NCI-H748 treated with DMSO at 0.1 percent for 48 hours (cell line): Measurements from ENCODE around the gene CGB2.
"Not testable (repeated sequence)": the region's sequence is repeated elsewhere in the genome, so short reads cannot be mapped to it uniquely, and the experiment has no call there.

ENCODE experiments used
- DNase-seq: peaks from one replicate; lab custom pipeline; 2025; lab: John Stamatoyannopoulos, UW

CGB2 gene

DNA sequence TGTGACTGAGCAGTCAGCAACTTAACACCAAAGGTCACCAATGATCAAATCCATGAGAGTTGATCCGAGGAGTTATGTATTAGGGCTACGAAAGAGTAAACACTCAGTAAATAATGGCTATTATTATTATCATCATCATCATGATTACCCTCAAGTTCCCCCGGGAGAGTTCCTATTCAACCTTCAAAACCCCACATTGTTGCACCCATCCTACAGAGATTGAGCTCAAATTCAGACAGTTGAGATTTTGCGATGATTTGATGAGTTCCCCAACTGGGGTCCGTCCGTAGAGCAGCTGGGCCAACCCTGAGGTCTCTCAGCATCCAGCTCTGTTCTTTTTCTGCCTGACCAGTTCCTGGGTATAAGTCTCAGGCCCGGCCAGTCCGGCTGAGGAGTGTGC, 6.4 kb downstream of the CGB2 start:
- not testable (repeated sequence) for DNase-seq

DNA sequence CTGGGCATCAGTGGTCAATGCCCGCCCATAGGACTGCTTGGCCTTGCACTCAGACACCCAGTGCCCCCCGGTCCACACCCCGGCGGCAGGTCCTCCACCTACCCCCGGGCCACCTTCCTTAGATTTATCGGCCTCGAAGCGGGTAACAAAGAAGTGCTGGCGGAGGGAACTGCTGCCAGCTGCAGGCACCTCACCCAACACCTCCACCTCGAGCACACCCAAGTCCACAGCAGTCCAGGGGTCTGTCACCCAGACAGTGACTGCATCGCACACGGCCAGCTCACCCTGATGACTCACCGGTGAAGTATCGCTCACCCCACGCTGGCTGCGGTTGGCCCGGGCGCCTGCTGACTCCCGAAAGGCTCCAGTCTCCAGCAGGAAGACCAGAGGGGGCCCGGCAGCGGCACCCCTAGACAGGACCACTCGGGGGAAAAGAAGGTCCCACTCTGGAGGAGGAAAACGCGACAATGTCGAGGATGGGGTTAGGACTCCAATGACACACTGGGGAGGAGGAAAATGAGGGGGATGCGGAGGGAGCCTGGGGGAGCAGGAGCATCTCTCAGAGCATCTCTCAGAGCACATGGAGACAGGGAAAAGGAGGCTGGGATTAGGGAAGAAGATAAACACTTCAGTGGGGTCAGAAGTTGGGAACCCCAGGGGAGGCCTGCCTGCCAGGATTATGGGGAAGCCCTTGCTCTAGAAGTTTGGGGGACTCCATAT, 7.0 kb downstream of the CGB2 start:
- not testable (repeated sequence) for DNase-seq

DNA sequence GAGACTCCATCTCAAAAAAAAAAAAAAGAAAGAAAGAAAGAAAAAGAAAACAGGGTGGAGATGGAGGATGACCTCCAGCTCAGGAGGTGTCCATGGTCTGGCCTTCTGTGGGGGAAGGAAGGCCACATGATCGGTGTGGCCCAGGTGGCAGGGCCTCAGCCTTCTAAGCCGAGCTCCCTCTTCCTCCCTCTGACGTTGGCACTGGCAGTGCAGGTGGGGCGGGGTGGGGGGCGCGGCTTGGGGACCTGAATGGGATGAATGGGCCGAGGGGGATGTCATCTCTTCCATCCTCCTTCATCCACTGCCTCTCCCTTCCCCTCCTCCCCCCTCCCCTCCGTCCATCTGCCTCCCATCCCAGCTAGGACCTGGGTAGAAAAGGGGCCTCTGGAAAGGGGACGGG, 8.0 kb downstream of the CGB2 start:
- DNase-seq = not testable (repeated sequence)

DNA sequence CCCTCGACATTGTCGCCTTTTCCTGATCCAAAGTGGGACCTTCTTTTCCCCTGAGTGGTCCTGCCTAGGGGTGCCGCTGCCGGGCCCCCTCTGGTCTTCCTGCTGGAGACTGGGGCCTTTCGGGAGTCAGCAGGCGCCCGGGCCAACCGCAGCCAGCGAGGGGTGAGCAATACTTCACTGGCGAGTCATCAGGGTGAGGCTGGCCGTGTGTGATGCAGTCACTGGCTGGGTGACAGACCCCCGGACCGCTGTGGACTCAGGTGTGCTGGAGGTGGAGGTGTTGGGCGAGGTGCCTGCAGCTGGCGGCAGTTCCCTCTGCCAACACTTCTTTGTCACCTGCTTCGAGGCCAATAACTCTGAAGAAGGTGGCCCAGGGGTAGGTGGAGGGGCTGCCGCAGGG, 10.5 kb downstream of the CGB2 start:
- DNase-seq = no peak

DNA sequence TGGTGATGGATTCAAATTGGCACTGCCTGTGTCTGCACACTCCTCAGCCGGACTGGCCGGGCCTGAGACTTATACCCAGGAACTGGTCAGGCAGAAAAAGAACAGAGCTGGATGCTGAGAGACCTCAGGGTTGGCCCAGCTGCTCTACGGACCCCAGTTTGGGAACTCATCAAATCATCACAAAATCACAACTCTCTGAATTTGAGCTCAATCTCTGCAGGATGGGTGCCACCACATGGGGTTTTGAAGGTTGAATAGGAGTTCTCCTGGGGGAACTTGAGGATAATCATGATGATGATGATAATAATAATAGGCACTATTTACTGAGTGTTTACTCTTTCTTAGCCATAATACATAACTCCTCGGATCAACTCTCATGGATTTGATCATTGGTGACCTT, 11.0 kb downstream of the CGB2 start:
- DNase-seq = not testable (repeated sequence)

DNA sequence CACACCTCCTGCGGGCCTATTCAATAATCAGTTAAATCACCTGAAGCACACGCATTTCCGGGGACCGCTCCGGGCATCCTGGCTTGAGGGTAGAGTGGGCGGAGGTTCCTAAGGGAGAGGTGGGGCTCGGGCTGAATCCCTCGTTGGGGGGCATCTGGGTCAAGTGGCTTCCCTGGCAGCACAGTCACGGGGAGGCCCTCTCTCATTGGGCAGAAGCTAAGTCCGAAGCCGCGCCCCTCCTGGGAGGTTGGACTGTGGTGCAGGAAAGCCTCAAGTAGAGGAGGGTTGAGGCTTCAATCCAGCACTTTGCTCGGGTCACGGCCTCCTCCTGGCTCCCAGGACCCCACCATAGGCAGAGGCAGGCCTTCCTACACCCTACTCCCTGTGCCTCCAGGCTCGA, 11.9 kb downstream of the CGB2 start, which contains the start of gene CGB5:
CGB5 (plus strand) TSS at position 301 of the 400 bp plus-strand sequence. CDS start 362 bp downstream, outside the sequence.
- not testable (repeated sequence) for DNase-seq

DNA sequence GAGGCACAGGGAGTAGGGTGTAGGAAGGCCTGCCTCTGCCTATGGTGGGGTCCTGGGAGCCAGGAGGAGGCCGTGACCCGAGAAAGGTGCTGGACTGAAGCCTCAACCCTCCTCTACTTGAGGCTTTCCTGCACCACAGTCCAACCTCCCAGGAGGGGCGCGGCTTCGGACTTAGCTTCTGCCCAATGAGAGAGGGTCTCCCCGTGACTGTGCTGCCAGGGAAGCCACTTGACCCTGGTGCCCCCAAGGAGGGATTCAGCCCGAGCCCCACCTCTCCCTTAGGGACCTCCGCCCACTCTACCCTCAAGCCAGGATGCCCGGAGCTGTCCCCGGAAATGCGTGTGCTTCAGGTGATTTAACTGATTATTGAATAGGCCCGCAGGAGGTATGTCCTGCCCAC, 17.3 kb downstream of the CGB2 start, which contains the start of gene CGB8:
CGB8 (minus strand) TSS at position 101 of the 400 bp plus-strand sequence. CDS start 372 bp downstream, outside the sequence.
- not testable (repeated sequence) for DNase-seq

DNA sequence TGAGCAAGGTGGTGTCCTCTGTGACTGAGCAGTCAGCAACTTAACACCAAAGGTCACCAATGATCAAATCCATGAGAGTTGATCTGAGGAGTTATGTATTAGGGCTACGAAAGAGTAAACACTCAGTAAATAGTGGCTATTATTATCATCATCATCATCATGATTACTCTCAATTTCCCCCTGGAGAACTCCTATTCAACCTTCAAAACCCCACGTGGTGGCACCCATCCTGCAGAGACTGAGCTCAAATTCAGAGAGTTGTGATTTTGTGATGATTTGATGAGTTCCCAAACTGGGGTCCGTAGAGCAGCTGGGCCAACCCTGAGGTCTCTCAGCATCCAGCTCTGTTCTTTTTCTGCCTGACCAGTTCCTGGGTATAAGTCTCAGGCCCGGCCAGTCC, 18.1 kb downstream of the CGB2 start:
- DNase-seq = not testable (repeated sequence)

DNA sequence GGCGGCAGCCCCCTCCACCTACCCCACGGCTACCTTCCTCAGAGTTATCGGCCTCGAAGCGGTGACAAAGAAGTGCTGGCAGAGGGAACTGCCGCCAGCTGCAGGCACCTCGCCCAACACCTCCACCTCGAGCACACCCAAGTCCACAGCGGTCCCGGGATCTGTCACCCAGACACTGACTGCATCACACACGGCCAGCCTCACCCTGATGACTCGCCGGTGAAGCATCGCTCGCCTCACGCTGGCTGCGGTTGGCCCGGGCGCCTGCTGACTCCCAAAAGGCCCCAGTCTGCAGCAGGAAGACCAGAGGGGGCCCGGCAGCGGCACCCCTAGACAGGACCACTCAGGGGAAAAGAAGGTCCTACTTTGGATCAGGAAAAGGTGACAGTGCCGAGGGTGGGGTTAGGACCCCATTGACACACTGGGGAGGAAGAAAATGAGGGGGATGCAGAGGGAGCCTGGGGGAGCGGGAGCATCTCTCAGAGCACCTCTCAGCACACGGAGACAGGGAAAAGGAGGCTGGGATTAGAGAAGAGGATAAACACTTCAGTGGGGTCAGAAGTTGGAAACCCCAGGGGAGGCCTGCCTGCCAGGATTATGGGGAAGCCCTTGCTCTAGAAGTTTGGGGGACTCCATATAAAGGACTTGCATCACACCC, 18.8 kb downstream of the CGB2 start:
- not testable (repeated sequence) for DNase-seq

DNA sequence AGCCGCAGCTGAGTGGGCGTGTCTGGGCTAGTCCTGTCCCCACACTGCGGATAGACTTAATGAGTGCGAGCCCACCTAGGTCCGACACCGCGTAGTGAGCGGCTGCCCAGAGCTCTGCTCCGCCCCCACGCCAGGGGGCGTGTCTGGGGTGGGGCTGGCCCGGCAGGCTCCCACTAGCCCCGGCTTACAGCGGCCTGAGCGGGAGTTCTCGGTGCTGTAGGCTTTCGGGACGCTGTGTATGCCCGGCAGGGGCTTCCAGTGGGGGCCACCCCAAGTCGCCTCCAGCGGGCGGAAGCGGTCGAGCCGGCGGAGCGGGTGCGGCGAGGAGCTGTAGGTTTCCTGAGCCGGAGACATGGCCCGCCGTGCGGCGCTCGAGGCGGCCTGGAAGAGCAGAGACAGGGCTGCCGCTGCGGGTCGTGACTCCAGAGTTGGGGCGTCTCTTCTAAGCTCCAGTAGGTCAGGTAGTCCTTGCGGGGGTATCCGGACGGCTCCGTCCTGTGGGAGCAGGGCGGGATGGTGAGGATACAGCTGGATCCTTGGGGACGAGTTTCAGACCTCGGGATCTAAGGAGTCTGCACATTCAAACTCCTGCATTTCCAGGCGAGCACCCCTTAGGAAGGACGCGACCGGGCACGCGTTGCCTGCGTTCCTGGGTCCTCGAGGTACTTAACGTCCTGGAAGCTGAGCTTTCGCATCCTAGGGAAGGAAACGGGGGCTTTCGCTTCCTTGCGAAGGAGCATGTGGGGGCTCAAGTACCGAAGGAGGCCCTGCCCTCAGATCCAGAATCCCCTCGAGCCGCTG, 24.6 kb downstream of the CGB2 start:
- DNase-seq = peak; percentile 70

DNA sequence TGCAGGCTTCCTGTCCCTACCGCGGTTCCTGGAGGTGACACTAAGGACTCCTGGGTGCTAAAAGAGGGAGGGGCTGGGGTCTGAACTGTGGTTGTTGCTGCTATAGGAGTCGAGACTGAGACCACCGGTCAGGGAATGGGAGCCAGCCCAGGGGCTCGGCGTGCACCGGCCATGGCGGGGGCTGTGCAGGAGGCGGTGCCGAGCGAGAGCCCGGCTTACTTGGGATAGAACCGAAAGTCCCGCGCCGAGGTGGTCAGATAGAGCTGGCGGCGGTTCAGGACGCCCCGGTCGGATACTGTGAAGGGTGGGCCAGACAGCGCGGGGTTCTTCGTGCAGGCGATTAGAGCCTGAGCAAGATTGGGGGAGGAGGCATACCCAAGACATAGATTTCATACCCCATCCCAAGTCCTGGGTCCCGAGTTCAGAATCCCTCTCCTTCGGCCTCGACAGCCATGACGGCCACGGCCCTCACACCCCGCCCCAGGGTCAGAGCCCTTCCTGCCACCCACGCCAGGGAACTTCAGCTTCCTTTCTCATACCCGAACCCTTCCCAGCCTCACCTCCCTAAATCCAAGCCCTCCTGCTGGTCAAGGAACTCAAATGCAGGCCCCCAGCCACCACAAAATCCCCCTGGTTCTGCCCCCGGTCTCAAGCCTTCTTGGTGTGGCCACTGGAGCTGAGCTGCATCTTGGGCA, 25.4 kb downstream of the CGB2 start:
- DNase-seq = not testable (repeated sequence)

DNA sequence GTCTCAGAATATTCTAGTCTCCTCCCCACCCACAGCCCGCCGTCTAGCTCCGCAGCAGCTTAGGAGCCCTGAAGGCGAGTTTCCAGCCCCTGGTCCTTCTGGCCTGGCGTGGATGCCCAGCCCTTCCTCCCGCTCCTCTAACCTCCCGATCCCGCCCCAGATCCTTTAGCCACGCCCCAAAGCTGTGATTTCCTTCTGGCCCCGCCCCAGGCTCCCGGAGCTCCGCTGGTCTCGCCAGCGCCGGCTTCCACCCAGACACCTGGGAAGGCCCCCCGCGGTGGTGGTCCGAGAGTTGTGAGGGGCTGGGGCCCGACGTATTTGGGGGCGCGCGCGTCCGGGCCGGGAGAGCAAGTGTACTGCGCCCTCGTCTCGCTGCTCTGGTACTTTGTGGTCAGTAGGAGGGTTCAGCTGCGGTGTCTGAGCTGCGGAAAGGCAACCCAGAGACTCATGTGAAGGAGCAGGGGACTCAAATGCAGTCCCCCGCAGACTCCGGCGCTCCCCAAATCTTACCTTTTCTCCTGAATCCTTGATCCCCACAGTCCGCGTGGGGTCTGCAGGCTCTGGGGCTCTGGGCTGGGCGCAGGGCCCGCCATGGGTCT, 26.0 kb downstream of the CGB2 start, which contains the start of gene CGB7:
CGB7 (minus strand) TSS at position 114 of the 599 bp plus-strand sequence. CDS start 2,374 bp downstream, outside the sequence.
- peak; percentile 54 for DNase-seq

DNA sequence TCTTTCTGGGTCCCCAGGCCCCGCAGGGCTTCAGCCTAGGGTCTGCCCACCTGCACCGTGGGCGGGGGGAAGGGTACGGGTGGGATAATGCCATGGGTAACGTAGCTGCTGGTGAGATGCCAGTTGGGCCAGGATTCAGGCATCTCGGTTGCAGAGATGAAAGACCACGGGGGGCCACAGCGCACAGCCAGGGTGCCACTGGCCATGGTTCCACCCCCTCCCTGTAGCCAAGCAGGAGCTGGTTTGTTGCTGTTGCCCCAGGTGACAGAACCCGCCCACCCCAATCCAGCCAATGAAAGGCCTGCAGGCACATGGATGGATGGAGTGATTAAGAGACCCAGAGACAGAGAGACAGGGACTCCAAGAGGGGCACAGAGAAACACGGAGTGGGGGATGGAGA, 26.9 kb downstream of the CGB2 start:
- no peak for DNase-seq

DNA sequence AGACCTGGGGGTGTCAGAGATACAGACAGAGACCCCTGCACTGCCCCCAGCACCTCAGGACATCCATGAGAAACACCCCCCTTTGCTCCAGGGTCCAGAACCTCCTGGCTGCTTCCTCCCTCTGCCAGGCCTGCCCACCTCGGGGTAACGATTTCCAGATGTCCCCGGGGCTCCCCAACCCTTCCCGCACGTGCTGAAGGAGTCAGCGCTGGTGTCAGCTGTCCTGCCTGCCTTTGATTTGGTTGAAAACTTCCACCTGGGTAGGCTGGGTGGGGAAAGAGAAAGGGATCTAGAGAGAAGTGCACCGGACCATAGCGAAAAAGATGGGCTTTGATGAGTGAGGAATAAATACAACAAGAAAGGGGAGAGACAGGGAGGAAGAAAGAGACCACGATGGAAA, 27.4 kb downstream of the CGB2 start:
- no peak for DNase-seq

DNA sequence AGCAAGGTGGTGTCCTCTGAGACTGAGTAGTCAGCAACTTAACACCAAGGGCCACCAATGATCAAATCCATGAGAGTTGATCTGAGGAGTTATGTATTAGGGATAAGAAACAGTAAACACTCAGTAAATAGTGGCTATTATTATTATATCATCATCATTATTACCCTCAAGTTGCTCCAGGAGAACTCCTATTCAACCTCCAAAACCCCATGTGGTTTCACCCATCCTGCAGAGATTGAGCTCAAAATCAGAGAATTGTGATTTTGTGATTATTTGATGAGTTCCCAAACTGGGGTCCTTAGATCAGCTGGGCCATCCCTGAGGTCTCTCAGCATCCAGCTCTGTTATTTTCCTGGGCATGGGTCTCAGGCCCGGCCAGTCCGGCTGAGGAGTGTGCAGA, 29.3 kb downstream of the CGB2 start:
- DNase-seq = no peak

DNA sequence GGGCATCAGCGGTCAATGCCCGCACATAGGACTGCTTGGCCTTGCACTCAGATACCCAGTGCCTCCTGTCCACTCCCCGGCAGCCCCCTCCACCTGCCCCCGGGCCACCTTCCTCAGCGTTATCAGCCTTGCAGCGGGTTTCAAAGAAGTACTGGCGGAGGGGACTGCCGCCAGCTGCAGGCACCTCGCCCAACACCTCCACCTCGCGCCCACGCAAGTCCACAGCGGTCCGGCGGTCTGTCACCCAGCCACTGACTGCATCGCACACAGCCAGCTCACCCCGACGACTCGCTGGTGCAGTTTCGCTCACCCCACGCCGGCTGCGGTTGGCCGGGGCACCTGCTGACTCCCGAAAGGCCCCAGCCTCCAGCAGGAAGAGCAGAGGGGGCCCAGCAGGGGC, 29.8 kb downstream of the CGB2 start:
- DNase-seq = no peak

DNA sequence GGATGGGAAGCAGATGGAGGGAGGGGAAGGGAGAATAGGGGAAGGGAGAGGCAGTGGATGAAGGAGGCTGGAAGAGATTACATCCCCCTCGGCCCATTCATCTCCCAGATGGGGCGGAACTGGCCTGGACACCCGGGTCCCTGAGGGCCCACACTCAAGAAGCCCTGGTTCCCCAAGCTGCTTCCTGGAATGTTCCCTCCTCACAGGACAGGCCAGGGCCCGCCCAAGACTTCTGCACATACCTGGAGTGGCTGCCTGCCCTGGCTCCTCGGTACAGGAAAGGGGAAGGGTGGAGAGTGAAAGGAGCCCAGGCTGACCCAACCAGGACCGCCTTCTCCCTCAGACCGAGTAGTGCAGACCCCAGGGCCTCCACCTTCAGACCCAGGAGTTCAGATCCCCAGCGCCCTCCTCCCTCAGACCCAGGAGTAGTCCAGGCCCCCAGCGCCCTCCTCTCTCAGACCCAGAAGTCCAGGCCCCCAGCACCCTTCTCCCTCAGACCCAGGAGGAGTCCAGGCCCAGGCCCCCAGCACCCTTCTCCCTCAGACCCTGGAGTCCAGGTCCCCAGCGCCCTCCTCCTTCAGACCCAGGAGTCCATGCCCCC, 32.4 kb downstream of the CGB2 start:
- no peak for DNase-seq

DNA sequence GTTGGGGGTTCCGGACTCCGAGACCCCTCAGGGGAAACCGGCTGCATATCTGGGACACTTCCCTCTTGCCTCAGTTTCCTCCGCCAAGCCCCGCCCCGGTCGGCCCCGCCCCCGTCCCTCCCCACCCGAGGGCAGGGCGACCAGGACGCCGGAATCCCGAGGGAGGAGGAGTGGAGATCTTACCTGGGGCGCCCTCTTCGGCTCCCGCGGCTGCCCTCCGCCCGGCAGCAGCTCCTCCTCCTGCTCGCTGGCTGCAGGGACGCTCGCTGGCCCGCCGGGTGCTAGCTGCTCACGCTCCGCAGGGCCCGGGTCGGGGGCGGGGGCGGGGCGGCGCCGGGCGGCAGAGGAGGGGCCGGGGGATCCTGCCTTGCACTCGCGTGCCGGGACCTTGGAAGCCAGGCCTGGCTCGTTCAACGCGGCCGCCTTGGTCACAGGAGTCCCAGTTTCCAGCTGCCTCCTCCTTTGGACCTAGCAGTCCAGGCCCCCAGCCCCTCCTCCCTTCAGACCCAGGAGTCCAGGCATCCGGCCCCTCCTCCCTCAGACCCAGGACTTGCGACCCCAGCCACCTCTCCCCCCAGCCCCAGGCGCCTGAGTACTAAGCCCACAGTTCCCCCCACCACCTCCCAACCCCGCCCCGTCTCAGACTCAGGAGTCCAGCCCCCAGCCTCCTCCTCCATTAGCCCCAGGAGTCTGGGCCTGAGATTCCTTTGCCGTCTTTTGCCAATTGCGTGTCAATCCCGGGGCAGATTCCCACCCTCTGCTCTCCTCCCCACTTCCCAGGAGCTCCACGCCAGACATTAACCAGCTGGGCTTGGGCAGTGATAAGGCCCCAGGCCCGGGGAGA, 33.3 kb downstream of the CGB2 start, which contains the start of gene NTF4:
NTF4 (minus strand) TSS at position 51 of the 844 bp plus-strand sequence. CDS start 2,821 bp downstream, outside the sequence.
- no peak for DNase-seq

DNA sequence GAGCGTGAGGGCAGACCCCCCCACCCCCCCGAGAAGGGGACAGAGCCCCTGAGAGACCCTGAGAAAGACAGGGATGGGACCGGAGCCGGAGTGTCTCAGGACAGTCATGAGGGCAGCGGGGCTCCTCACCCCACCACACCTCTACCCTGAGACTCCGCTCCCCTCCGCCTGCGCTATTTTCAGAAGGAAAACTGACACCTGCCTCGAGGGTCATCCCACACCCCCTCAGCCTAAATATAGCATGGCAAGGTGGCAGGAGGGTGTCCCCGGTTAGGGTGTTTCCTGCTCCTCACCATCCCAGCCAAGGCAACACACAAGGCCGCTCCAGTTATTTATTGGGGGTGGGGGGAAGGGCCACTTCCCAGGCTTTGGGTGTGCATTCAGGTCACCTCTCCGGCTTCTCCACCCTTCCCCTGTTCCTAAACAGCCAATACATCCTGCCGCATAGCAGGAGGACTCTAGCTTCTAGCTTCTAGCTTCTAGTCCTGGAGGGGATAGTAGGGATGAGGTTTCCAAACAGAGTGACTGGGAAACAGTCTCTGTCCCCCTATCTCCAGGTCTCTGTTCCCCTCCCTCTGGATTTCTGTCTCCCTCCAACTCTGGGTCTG, 34.3 kb downstream of the CGB2 start:
- no peak for DNase-seq
